Measurements from ENCODE around the gene PAPPA.

PAPPA gene

GRCh38 chr9:116451500-116452115 lies 298.0 kb downstream of the PAPPA start:
- H3K4me3 ChIP-seq (ENCODE audit: control insufficient read depth, low read depth, low read length): no peak overlapping the region
- no peak for DNase-seq (ENCODE audit: low read depth)
- no peak for TF ChIP-seq CTCF (conservative IDR thresholded peaks at IDR 0.05; ENCODE audit: control insufficient read depth, insufficient read depth, low read depth, low read length)

Measured in fibroblast of mammary gland (primary cell).